Activated naive CD4-positive, alpha-beta T cell treated with anti-CD3 and anti-CD28 coated beads, Interleukin-2, amount 50 U/mL, for 72 hours (primary cell): Measurements from ENCODE around the gene CDC42EP1. TPM values are rescaled to one million over a fixed set of nuclear protein-coding genes. Genes with fewer than 3 reads are reported as not detected.

ENCODE experiments used
- ATAC-seq, 2 donors: fragments of 150-1000 bp; cut with Tn5 transposase; 2 replicates each; pipeline ENCODE4 v1.10.0; 2021; ENCODE audit warnings: mild to moderate bottlenecking in 2 of 2, moderate library complexity in 2 of 2
- DNase-seq, 2 donors: peaks; one replicate each; pipeline ENCODE4 v3.0.0; 2021 to 2022; ENCODE audit warnings: low spot score in 2 of 2
- H3K27ac Mint-ChIP-seq, 2 donors: one replicate each; pipeline ENCODE4 v1.8.0; 2022; ENCODE audit warnings: mild to moderate bottlenecking in 2 of 2, mixed read lengths in 2 of 2
- H3K36me3 Mint-ChIP-seq, 2 donors: one replicate each; pipeline ENCODE4 v1.8.0; 2022; ENCODE audit warnings: mixed read lengths in 2 of 2
- H3K9me3 Mint-ChIP-seq, 2 donors: one replicate each; pipeline ENCODE4 v1.8.0; 2022; ENCODE audit warnings: mixed read lengths in 2 of 2
- total RNA-seq, 2 donors: library from RNA; stranded (reverse); gene quantifications; one replicate each; pipeline ENCODE4 v1.2.3, GENCODE V29; 2022

The CDC42EP1 gene
- total RNA-seq, 2 donors from 2014 or later: 0.09 to 1.9 TPM

DNA sequence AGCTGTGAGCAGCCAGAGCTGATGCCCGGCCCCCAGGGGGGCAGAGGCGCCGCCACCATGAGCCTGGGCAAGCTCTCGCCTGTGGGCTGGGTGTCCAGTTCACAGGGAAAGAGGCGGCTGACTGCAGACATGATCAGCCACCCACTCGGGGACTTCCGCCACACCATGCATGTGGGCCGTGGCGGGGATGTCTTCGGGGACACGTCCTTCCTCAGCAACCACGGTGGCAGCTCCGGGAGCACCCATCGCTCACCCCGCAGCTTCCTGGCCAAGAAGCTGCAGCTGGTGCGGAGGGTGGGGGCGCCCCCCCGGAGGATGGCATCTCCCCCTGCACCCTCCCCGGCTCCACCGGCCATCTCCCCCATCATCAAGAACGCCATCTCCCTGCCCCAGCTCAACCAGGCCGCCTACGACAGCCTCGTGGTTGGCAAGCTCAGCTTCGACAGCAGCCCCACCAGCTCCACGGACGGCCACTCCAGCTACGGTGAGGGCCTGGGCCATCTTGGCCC lies 6.1 kb downstream of the CDC42EP1 start:
- Mint-ChIP-seq H3K36me3 (peaks cover 0 to 6% of the 10 kb centered on the region in 2 donors), H3K9me3 (no peaks in the 10 kb centered on the region), H3K27ac (peak overlapping the region; percentile 76 to 88)
- DNase-seq (peak; percentile 32 to 70), ATAC-seq (peak; percentile 34 to 52)

DNA sequence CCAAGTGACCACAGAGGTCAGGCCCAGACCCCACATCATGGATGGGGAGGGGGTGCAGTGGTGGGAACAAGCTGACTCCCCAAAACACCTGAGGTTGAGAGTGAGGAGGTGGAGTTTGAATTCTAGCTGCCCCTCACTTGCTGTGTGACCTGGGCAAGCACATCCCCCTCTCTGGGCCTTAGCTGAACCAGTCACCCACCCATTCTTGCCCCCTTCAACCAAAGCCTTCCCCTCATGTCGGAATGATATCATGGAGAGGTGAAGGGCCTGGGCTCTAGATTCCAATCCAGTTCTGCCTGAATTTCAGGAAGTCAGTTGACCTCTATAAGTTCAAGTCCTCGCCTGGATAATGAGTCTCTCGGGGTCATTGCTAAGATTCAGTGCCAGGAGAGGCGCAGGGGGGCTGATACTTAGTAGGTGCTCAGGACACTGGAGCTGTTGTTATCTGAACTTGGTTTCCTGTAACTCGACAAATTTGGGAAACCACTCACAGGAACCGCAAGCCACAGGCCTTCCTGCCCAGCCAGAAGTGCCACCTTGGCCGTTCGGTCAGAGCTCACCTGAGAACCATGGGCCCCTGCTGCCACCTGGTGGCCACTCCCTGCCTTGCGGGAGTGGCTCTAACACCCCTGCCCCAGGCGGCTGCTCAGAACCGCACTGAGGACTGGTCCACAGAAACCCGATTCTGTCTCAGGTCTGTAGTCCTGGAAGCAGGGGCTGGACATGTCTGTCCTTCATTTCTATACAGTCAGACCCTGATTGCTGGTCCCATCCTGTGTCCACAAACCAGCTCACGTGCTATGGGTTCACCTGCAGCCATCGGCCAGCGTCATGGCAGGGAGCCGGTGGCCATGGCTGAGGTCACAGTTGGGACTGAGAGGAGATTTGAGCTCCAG lies 6.9 kb downstream of the CDC42EP1 start:
- DNase-seq (peak; percentile 94 to 96), ATAC-seq (peak; percentile 87 to 96)
- H3K36me3 Mint-ChIP-seq: no peaks in the 10 kb centered on the region
- H3K9me3 Mint-ChIP-seq: no peaks in the 10 kb centered on the region
- H3K27ac Mint-ChIP-seq: peak overlapping the region; percentile 76 to 82

DNA sequence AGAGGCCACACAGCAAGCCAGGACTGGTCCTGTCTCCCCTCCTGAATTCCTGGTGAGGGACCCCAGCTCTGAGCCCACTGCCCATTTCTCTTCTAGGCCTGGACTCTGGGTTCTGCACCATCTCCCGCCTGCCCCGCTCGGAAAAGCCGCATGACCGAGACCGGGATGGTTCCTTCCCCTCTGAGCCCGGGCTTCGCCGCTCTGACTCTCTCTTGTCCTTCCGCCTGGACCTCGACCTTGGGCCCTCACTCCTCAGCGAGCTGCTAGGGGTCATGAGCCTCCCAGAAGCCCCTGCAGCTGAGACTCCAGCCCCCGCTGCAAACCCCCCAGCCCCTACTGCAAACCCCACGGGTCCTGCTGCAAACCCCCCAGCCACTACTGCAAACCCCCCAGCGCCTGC lies 7.7 kb downstream of the CDC42EP1 start:
- Mint-ChIP-seq H3K9me3 (no peaks in the 10 kb centered on the region), H3K36me3 (no peaks in the 10 kb centered on the region), H3K27ac (peak overlapping the region in 1 of 2 donors; percentile 76)
- ATAC-seq: no peak
- no peak for DNase-seq

DNA sequence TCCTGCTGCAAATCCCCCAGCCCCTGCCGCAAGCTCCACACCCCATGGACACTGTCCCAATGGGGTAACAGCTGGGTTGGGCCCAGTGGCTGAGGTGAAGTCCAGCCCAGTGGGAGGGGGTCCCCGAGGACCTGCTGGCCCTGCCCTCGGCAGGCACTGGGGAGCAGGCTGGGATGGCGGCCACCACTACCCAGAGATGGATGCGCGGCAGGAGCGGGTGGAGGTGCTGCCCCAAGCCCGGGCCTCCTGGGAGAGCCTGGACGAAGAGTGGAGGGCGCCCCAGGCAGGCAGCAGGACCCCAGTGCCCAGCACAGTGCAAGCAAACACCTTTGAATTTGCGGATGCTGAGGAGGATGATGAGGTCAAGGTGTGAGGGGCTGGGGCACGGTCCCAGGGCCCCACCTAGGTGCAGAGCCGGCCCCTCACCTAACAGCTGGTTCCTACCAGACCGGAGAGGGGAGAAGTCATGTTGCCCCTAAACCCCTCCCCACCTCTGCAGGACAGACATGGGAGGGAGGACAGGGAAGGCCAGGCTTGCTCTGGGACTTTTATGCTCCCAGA lies 8.2 kb downstream of the CDC42EP1 start:
- Mint-ChIP-seq H3K9me3 (no peaks in the 10 kb centered on the region), H3K36me3 (no peaks in the 10 kb centered on the region), H3K27ac (no peak overlapping the region)
- ATAC-seq (no peak), DNase-seq (no peak)

DNA sequence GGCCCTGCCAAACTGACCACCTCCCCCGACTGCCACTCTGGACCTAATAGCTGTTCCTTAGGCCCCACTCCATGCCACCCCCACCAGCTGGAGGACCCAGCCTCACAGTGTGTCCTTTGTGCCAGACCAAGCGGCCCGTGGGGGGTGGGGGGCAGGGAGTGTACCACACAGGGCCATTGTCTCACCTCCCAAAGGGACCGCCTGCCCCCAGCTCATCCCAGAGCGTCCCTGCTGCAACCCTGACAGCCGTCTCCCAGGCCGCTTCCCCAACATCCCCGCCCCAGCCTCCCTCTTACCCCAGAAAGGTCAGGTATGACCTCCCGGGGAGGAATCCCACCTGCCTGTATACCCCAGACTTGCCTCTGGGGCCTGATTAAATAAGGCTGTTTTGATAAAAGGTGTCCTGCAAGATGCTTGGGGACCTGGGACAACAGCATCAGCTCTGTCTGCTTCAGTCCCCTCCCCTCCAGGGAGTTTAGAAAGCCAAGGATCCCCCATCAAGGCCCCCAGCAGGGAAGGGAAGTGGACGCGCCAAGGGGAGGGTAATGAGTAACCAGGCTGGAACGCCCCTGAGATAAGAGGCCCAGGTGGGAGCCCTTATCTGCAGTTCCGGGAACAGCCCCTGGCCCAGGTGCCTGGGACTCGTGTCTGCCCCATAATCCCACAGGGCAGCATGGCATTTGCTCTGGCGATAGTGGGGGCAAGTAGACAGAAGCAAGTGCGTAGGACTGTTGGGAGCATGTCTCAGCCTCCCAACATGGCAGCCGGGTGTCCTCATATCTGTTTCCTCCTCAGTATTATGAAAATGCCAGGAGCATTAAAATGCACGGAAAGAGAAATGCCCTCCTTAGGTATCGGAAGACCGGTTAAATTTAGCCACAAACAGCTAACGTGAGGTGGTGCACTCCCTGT lies 9.0 kb downstream of the CDC42EP1 start:
- DNase-seq (no peak), ATAC-seq (no peak)
- H3K36me3 Mint-ChIP-seq: no peaks in the 10 kb centered on the region
- no peak overlapping the region for H3K27ac Mint-ChIP-seq
- no peaks in the 10 kb centered on the region for H3K9me3 Mint-ChIP-seq

DNA sequence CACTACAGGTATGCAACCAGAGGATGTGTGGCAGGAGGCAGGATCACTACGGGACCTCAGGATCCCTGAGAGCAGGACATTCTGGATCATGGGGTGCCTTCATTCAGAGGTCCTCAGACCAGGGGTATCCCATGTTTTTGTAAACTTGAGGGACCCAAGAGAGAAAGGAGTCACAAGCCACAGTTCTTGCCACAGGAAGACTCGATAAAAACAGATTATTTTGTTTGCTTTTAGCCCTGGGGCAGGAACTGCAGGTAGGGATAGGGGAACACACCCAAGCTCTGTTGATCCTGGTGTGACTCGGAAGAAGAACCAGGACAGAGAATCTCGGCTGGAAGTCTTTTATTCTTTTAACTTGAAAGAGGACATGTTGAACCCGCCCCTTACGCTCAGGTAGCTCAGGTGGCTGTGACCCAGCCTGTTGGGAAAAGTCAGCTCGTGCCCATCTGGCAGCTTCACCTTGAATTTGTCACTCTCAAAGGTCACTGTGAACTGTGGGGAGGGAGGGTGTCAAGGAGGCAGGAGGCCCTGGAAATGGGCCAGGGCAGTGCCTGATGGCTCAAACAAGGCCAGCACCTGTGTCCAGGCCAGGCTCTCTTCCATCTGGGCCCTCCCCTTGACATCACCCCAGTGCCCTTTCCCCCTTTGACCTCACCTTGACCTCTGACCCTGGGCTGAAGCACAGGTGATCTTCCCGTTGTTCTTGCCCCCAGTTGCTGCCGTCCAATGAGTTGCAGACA lies 9.8 kb downstream of the CDC42EP1 start:
- Mint-ChIP-seq H3K36me3 (no peaks in the 10 kb centered on the region), H3K9me3 (no peaks in the 10 kb centered on the region), H3K27ac (no peak overlapping the region)
- DNase-seq (no peak), ATAC-seq (no peak)

DNA sequence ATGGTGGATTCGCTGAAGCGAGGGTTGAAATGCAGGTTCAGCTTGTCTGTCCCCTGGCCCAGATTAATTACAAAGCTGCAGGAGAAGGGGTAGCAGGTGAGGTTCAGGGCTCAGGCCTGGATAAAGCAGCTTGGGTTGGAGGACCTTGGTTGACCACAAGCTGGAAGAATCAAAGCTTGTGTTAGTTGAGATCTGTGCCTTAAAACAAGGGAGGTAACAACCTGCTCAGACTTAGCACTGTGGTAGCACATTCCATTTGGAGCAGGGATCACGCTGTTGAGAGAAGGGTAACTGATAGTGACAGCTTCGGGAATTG lies 10.3 kb downstream of the CDC42EP1 start:
- no peak for DNase-seq
- no peak for ATAC-seq
- no peaks in the 10 kb centered on the region for H3K9me3 Mint-ChIP-seq
- H3K27ac Mint-ChIP-seq: no peak overlapping the region
- H3K36me3 Mint-ChIP-seq: no peaks in the 10 kb centered on the region

DNA sequence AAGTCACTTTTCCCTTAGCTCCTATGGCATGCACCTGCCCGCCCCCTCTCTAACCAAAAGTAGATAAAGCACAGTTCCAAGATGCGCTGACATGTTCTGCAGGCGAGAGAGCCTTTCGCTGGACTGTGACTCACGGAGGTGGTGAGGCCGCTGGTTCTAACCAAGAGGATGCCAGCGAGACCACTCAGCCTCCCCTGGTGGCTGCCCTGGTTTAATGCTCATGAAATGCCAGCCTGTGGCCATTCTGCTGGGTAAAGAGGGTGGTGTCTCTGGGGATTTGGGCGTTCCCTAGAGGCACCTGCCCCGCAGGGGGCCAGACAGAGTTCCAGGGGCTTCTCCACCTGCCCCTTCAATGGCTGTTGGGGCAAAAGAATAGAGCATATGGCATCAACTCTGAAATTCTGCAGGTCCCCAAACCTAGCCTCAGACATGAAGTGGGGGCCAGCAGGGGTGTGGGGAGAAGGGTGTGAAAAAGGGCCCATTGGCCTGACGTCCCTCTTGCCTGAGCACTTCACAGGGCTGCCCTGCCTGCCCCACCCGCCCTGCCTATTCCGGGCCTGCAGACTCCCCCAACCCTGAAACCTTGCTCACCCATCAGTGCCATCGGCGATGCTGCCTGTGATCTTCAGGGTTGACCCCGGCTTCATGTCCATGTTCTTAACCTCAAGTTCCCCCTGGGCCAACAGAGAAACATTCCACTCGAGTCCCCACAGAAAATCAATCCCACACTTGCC lies 11.1 kb downstream of the CDC42EP1 start:
- Mint-ChIP-seq H3K27ac (no peak overlapping the region), H3K36me3 (no peaks in the 10 kb centered on the region)
- ATAC-seq: no peak

DNA sequence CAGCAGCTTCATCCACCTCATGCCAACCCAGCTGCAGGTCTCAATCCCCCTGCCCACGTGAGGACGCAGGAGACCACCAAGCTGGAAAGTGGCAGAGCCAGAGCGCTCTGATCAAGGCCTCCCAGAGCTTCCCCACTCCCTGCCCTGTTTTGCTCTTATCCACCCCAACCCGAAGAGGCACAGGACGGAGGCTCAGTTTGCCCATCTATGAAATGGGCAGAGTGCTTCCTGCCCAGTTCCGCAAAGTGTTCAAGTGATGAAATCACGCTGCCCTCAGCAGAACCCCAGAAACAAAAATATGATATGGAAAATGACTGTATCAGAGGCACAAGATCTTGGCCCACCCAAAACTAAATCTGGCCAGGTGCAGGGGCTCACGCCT lies 11.7 kb downstream of the CDC42EP1 start:
- H3K27ac Mint-ChIP-seq: no peak overlapping the region
- H3K9me3 Mint-ChIP-seq: no peaks in the 10 kb centered on the region
- no peaks in the 10 kb centered on the region for H3K36me3 Mint-ChIP-seq
- ATAC-seq (no peak), DNase-seq (no peak)

More for the DNA sequence above, 11.1 kb downstream of the CDC42EP1 start:
- no peaks in the 10 kb centered on the region for H3K9me3 Mint-ChIP-seq
- no peak for DNase-seq

DNA sequence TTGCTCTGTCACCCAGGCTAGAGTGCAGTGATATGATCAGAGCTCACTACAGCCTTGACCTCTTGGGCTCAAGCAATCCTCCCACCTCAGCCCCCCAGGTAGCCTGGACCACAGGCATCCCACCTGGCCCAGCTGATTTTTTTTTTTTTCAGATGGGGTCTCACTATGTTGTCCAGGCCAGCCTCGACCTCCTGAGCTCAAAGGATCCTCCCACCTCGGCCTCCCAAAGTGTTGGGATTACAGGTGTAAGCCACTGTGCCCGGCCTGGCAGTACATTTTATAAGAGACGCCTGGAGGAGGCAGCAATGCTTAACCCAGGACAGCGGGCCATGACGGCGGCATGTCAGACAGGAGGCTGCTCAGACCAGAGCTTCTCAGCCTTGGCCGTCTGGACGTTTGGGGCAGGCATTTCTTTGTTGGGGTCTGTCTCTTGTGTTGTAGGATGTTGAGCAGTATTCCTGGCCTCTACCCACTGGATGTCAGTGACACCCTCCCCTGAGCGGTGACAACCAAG lies 15.3 kb downstream of the CDC42EP1 start:
- Mint-ChIP-seq H3K27ac (no peak overlapping the region), H3K9me3 (no peaks in the 10 kb centered on the region), H3K36me3 (no peaks in the 10 kb centered on the region)
- ATAC-seq (no peak), DNase-seq (no peak)

DNA sequence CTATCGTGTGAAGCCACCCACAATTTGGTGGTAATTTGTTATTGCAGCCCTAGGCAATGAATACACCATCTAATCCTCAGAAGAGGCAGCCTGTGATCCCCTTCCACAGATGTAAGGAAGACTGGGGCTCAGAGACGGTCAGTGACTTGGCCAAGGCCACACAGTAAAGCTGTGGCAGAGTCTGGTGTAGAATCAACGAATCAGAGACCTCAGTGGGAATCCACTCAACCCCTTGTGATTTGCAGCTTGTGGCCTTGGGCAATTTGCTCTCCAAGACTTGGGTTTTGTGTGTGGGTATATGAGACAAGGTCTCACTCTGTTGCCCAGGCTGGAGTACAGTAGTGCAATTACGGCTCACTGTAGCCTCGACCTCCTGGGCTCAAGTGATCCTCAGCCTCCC lies 17.7 kb downstream of the CDC42EP1 start:
- no peaks in the 10 kb centered on the region for H3K9me3 Mint-ChIP-seq
- no peak for ATAC-seq
- no peaks in the 10 kb centered on the region for H3K36me3 Mint-ChIP-seq
- no peak overlapping the region for H3K27ac Mint-ChIP-seq
- DNase-seq: no peak

DNA sequence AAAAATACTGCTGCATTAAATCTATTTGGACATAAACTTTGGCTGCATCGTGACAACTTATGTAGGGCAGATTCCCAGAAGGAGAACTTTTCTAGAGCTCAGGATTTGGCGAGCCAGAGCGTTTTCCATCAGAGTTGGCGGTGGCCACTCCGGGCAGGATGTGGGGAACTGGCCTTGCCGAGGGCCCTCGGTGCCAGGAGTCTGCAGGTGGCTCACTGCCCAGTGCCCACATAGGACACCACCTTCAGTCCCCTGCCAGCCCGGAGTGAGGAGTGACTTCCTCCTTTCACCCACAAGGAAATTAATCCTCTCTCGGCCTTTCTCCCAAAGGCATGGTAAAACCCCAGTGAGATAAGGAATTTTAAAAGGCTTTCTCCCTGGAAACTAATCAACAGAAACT lies 21.2 kb downstream of the CDC42EP1 start:
- H3K36me3 Mint-ChIP-seq: no peaks in the 10 kb centered on the region
- ATAC-seq (no peak), DNase-seq (no peak)
- H3K9me3 Mint-ChIP-seq: no peaks in the 10 kb centered on the region
- H3K27ac Mint-ChIP-seq: no peak overlapping the region

DNA sequence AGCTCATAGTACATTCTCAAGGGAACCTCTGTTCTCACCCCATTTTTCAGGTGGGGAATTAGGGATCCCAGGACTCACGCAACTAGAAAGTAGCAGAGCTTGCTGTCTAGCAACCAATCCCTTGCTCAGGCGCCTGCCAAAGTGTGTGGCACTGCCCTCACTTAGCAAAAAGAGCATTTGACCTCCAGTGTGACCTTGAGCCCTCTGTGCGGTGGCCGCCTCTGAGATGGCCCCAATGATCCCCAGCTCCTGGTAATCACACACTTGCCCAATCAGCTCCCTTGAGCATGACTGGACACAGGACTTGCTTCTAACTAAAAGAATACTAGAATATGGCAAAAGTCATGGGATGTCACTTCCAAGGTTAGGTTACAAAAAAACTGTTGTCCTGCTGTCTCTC lies 22.2 kb downstream of the CDC42EP1 start:
- H3K27ac Mint-ChIP-seq: no peak overlapping the region
- H3K36me3 Mint-ChIP-seq: no peaks in the 10 kb centered on the region
- ATAC-seq: no peak
- H3K9me3 Mint-ChIP-seq: no peaks in the 10 kb centered on the region
- no peak for DNase-seq

DNA sequence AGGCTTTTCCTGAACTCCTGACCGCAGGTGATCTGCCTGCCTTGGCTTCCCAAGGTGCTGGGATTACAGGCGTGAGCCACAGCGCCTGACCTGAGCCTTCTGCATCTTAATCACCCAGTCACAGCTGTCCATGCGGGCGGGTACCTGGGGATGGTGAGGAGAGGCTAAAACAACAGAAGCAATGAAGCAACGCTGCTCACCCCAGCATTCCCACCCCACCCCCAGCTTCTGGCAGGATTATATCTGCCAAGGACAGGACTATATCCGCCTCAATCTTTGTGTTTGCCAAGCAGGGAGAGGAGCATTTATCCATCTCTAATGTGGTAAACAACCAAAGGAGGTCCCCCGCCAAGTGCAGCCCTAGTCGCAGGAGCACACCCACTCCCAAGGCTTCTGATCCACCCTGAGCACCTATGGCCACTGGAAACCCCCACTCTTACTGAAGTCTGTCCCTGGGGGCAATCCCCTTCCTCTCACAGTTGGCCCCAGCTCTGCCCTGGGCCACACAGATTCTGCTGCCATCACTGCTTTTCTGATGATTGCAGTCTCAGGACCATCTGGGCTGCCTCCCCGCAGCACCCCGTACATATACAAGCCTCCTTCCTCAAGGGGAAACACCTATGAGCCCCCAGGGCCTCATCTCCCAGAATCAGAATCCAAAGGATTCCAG lies 28.4 kb downstream of the CDC42EP1 start:
- Mint-ChIP-seq H3K36me3 (no peaks in the 10 kb centered on the region), H3K27ac (peak overlapping the region in 1 of 2 donors; percentile 50), H3K9me3 (no peaks in the 10 kb centered on the region)
- ATAC-seq: no peak
- no peak for DNase-seq

DNA sequence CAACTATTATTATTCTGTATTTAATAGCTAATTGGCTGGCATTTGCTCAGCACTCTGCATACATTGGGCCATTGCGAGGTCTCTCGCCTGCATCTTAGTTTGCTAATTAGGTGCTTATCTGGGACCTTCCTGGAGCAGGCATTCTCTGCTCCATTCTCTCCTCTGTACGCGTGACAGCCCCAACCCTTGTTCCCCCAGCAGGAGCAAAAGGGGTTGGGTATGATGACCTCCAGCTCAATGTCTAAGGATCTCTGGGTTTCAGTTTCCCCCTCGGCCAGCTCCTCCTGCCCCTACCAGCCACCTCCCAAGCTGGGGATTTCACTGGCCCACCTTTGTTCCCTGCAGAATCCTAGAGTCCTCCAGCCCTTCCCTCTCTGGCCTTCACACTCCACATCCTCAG lies 29.4 kb downstream of the CDC42EP1 start:
- no peaks in the 10 kb centered on the region for H3K36me3 Mint-ChIP-seq
- no peak for ATAC-seq
- H3K9me3 Mint-ChIP-seq: no peaks in the 10 kb centered on the region
- DNase-seq: no peak
- no peak overlapping the region for H3K27ac Mint-ChIP-seq
